GM12891 (cell line): ENCODE results near the gene FRMD8.
A peak's percentile ranks its signal among the peaks of the same experiment; 100 is the strongest.

Experiments used
- DNase-seq: peaks from one replicate; pipeline ENCODE4 v3.0.0; 2011; ENCODE audit warnings: low spot score; ENCODE audit not compliant: insufficient read length
- FAIRE-seq: peaks from 2 replicates; lab custom pipeline; 2011; peaks lifted over from hg19 to GRCh38; lab: Jason Lieb, UNC
- PAX5 ChIP-seq: IDR thresholded peaks from 2 replicates; pipeline ENCODE4 v1.6.1; 2011; ENCODE audit warnings: low read length, moderate library complexity, mild to moderate bottlenecking; ENCODE audit not compliant: insufficient read depth, severe bottlenecking
- POLR2A ChIP-seq: IDR thresholded peaks from 2 replicates; pipeline ENCODE4 v1.6.1; 2011; ENCODE audit warnings: low read depth, low read length, control low read depth
- POLR2AphosphoS5 ChIP-seq: IDR thresholded peaks from 2 replicates; pipeline ENCODE4 v1.6.1; 2011; ENCODE audit warnings: low read depth, low read length, control low read depth
- POU2F2 ChIP-seq: IDR thresholded peaks from 2 replicates; pipeline ENCODE4 v1.6.1; 2011; ENCODE audit warnings: low read depth, mild to moderate bottlenecking, control low read depth, low read length, moderate library complexity
- SPI1 ChIP-seq: IDR thresholded peaks from 2 replicates; pipeline ENCODE4 v1.6.1; 2011; ENCODE audit warnings: low read depth, low read length, control low read depth
- TAF1 ChIP-seq: IDR thresholded peaks from 2 replicates; pipeline ENCODE4 v1.6.1; 2011; ENCODE audit warnings: low read depth, low read length, control low read depth

FRMD8 gene

DNA sequence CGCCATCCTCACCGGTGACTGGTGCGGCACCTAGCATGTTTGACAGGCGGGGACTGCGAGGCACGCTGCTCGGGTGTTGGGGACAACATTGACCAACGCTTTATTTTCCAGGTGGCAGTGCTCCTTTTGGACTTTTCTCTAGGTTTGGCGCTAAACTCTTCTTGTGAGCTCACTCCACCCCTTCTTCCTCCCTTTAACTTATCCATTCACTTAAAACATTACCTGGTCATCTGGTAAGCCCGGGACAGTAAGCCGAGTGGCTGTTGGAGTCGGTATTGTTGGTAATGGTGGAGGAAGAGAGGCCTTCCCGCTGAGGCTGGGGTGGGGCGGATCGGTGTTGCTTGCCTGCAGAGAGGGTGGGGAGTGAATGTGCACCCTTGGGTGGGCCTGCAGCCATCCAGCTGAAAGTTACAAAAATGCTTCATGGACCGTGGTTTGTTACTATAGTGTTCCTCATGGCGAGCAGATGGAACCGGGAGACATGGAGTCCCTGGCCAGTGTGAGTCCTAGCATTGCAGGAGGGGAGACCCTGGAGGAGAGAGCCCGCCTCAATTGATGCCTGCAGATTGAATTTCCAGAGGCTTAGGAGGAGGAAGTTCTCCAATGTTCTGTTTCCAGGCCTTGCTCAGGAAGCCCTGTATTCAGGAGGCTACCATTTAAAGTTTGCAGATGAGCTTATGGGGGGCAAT is 37.2 kb downstream of the FRMD8 start:
- DNase-seq (no peak), FAIRE-seq (no peak)
- TF ChIP-seq PAX5 (no peak), POLR2AphosphoS5 (peak; percentile 94), TAF1 (no peak), POLR2A (peak; percentile 89)

DNA sequence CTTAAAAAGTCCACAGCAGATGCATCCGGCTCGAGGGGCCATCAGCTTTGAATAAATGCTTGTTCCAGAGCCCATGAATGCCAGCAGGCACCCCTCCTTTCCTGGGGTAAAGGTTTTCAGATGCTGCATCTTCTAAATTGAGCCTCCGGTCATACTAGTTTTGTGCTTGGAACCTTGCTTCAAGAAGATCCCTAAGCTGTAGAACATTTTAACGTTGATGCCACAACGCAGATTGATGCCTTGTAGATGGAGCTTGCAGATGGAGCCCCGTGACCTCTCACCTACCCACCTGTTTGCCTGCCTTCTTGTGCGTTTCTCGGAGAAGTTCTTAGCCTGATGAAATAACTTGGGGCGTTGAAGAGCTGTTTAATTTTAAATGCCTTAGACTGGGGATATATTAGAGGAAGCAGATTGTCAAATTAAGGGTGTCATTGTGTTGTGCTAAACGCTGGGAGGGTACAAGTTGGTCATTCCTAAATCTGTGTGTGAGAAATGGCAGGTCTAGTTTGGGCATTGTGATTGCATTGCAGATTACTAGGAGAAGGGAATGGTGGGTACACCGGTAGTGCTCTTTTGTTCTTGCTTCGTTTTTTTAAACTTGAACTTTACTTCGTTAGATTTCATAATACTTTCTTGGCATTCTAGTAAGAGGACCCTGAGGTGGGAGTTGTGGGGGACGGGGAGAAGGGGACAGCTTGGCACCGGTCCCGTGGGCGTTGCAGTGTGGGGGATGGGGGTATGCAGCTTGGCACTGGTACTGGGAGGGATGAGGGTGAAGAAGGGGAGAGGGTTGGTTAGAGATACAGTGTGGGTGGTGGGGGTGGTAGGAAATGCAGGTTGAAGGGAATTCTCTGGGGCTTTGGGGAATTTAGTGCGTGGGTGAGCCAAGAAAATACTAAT is 38.0 kb downstream of the FRMD8 start:
- TF ChIP-seq POLR2AphosphoS5, result peak; percentile 84
- peak; percentile 73 for TF ChIP-seq POU2F2
- no peak for TF ChIP-seq SPI1
- no peak for TF ChIP-seq PAX5
- peak; percentile 89 for TF ChIP-seq POLR2A
- DNase-seq (no peak), FAIRE-seq (no peak)

DNA sequence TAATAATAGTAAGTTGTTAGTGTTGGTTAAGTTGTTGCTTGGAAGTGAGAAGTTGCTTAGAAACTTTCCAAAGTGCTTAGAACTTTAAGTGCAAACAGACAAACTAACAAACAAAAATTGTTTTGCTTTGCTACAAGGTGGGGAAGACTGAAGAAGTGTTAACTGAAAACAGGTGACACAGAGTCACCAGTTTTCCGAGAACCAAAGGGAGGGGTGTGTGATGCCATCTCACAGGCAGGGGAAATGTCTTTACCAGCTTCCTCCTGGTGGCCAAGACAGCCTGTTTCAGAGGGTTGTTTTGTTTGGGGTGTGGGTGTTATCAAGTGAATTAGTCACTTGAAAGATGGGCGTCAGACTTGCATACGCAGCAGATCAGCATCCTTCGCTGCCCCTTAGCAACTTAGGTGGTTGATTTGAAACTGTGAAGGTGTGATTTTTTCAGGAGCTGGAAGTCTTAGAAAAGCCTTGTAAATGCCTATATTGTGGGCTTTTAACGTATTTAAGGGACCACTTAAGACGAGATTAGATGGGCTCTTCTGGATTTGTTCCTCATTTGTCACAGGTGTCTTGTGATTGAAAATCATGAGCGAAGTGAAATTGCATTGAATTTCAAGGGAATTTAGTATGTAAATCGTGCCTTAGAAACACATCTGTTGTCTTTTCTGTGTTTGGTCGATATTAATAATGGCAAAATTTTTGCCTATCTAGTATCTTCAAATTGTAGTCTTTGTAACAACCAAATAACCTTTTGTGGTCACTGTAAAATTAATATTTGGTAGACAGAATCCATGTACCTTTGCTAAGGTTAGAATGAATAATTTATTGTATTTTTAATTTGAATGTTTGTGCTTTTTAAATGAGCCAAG is 38.9 kb downstream of the FRMD8 start:
- FAIRE-seq (peak; percentile 40), DNase-seq (no peak)
- TF ChIP-seq SPI1, result no peak
- peak; percentile 88 for TF ChIP-seq POU2F2
- TF ChIP-seq PAX5, result no peak
- peak; percentile 98 for TF ChIP-seq POLR2AphosphoS5
- TF ChIP-seq POLR2A, result peak; percentile 96
- no peak; the same call in 1 of the 2 replicates for TF ChIP-seq TAF1

DNA sequence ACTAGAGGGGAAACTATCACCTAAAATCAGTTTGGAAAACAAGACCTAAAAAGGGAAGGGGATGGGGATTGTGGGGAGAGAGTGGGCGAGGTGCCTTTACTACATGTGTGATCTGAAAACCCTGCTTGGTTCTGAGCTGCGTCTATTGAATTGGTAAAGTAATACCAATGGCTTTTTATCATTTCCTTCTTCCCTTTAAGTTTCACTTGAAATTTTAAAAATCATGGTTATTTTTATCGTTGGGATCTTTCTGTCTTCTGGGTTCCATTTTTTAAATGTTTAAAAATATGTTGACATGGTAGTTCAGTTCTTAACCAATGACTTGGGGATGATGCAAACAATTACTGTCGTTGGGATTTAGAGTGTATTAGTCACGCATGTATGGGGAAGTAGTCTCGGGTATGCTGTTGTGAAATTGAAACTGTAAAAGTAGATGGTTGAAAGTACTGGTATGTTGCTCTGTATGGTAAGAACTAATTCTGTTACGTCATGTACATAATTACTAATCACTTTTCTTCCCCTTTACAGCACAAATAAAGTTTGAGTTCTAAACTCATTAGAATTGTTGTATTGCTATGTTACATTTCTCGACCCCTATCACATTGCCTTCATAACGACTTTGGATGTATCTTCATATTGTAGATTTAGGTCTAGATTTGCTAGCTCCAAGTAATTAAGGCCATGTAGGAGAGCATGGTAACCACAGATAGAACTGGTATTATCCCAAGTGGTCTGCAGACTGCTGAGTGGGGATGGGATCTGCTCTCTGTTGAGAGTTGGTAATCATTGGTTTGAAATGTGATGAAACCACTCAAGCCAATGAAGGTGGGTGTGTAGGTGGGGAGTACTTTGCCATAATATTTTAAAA is 39.8 kb downstream of the FRMD8 start:
- DNase-seq, result no peak
- TF ChIP-seq POLR2A (peak; percentile 67), PAX5 (no peak), POLR2AphosphoS5 (peak; percentile 97), SPI1 (peak; percentile 24; the same call in 1 of the 2 replicates), TAF1 (peak; percentile 47; the same call in 1 of the 2 replicates), POU2F2 (peak; percentile 72)
- peak; percentile 59 for FAIRE-seq

DNA sequence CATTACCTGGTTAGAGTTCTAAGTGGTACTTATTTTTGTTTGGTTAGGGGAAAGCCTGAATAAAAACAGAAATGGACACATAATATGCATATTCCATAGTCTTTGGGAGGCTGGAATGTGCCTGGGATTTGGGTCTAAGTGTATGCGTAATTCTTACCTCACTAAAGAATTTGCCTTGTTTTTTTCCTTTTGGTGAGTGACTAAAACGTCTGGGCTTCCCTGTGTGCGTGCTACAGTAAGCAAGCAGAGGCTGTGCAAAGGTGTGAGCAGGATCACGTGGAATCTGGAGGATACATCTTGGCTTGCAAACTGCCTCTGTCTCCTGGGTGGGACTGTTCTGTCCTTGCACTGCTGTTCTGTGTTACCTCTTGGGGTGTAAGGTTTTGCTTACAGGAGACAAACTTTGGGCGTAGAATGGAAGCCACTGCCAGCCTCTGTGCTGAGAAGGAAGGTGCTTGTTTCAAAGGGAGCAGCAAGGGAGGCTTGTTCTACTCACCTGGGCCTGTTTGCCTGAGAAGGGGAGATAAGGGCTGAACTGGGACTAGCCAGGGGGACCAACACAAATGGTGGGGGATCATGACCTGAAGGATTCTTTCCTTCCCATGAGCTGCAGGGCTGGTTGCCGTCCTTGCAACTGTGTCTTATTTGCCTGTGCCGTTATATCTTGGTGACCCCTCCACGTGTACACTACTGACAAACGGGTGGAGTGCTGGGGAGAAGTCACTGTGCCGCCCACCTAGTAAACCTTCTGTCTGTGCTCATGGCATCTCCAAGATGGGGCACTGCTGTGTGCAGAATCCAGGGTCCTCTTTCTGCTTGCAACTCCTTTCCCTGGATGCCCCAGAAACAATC is 40.6 kb downstream of the FRMD8 start:
- peak; percentile 9 for FAIRE-seq

DNA sequence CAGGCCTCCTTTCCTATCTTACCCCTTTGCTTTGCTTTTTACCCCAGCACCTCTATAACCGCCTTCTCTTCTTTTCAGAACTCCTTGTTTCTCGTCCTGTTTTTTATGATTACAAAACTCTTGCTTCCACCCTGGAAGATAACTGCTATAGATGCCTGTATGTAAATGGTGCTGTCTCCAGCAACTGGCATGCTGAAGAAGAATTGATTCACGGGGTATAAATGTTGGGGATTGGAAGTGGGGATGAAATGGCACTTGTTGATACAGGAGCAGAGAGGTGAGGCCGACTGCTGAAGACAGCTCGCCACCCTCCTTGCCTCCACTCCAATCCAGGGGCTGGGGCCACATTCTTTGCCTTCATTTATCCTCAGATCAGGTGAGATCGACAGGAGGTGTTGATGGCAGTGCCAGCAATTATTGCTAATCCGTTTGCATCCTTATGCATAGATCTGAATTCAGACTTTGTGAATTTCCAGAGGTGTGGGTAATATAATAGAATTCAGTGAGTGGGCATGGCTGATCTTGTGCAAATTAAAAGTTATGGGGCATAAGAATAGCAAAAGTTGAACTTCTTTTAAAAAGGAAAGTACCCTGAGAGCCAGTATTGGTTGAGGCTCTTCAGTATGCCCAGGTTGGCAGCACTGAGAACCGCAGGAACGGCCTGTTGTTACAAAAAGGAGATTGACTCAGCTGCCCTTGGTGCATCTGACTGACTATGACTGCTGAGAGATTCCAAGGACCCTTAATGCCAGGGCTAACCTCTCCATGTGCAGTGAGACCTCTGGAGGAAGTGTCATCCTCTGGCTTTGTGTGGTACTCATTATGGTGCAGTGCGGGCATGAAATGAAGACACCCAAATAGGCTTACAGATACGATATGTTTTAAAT is 41.5 kb downstream of the FRMD8 start:
- FAIRE-seq (peak; percentile 16), DNase-seq (no peak)
- 0 out of 2 replicates have a peak, but pooled peaks have one; percentile 66 for TF ChIP-seq POLR2AphosphoS5
- peak; percentile 85 for TF ChIP-seq POLR2A
- TF ChIP-seq TAF1, result peak; percentile 38
- no peak for TF ChIP-seq PAX5
- TF ChIP-seq POU2F2, result peak; percentile 91
- TF ChIP-seq SPI1, result 0 out of 2 replicates have a peak, but pooled peaks have one; percentile 12

More for the DNA sequence above, 40.6 kb downstream of the FRMD8 start:
- TF ChIP-seq SPI1 (no peak), TAF1 (0 out of 2 replicates have a peak, but pooled peaks have one; percentile 5), POLR2A (peak; percentile 96), POU2F2 (peak; percentile 95), PAX5 (peak; percentile 2), POLR2AphosphoS5 (peak; percentile 96)
- no peak for DNase-seq

DNA sequence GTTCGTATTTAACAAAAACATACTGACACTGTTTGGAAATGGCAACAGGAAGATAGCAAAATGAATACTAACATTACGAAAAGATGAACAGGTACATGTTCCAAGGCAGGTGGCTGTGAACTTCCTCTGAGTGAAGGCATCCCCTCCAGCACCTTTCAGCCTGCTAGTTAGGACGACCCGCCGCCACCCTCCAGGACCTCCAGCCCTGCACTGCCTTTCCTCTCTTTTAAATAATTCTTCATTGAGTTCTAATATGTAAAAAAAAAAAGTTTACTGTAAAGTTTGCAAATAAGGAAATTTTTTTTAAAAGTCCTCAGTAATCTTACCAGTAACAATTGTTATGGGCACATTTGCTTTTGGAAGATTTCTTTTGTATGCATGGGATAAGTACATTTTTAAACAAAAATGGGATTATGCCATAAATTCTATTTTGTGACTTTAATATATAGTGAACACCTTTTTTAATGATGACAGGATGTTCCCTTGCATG is 42.2 kb downstream of the FRMD8 start:
- FAIRE-seq (no peak), DNase-seq (no peak)
- TF ChIP-seq PAX5 (no peak), POLR2A (peak; percentile 52; the same call in 1 of the 2 replicates), POU2F2 (no peak; the same call in 1 of the 2 replicates)
